H54 (cell line): Measurements from ENCODE around the gene GRIK2.

Source experiments
- DNase-seq: peaks from one replicate; pipeline ENCODE4 v3.0.0; 2011; ENCODE audit warnings: low spot score, mixed read lengths; ENCODE audit not compliant: insufficient read length
- FAIRE-seq: peaks from 3 replicates; lab custom pipeline; 2011; peaks lifted over from hg19 to GRCh38; lab: Jason Lieb, UNC
- POLR2A ChIP-seq: IDR thresholded peaks from 2 replicates; pipeline ENCODE4 v1.6.1; 2011; ENCODE audit warnings: low read depth, mild to moderate bottlenecking, low read length

Gene GRIK2

DNA sequence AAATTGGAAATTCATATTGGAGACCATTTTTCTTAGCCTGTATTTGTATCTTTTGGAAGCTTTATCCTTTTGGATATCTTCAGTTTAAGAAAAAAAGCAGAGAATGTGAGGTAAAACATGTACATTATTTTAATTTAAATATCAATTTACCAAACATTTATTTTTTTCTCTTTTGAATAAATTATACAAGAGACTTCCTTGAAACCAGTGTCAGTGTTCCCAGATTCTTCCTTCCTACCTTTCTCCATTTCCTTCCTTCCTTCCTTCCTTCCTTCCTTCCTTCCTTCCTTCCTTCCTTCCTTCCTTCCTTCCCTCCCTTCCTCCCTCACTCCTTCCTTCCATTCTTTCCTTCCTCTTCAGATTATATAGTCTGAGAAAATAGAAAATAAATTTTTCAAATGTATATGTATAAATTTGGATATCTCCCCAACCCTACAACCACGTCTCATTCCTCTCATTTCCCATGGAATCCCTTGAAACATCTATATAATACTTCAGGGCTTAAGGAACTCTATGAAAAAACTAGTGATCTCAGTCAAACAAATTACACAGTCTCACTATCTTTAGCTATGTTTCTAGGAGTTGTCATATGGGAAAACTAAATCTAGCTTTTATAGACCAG is 528.4 kb downstream of the GRIK2 start:
- FAIRE-seq (no peak), DNase-seq (no peak)
- TF ChIP-seq POLR2A: no peak

DNA sequence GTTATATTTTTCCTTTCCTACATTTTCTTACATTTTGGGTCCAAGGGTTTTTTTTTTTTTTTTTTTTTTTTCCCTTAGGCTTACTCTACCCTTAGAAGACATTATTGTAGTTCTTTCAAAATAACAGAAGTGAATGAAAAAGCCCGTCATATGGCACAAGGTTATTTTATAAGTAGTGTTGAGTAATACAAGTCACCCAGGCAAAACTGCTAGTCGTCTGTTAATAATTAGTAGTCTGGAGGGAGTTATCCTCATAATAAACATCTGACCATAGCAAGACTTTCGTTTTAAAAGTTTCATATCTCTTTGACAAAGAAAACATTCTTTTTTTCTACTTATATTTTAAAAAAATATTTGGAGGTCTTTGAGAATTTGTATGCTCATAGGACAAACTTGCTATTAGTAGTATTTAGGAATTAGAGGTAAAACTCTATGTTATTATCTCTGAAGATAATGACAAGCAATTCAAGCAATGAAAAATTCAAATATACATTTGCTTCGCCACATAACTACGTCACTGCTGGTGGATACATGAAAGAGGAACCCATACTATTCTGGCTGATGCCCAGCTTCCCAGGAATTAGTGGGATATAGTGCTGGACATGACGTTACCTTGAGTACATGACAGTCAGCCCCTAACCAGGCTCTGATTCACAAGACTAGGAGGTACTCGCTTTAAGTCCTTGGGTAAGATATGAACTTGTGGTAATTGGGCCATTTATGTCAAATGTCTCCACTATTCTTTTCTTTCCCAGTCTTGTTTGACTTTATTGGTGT is 532.8 kb downstream of the GRIK2 start:
- DNase-seq (no peak), FAIRE-seq (no peak)
- TF ChIP-seq POLR2A: no peak

DNA sequence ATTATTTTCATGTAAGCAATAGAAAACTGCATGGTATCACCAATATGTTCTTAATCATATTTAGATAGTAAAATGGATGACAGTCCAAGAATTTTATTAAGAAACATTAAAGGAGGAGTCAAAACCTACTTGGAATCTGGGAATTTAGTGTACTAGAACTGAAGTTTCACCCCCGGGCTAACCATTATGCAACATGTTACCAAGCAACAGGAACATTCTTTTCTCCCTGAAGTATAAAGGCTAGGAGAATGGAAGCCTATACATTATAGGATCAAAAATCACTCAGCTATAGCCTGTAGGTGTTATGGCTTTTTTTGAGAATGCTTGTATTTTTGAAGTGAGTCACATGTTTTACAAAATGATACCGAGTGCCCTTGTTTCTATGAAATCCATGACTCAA is 538.3 kb downstream of the GRIK2 start:
- FAIRE-seq (no peak), DNase-seq (no peak)
- no peak for TF ChIP-seq POLR2A

DNA sequence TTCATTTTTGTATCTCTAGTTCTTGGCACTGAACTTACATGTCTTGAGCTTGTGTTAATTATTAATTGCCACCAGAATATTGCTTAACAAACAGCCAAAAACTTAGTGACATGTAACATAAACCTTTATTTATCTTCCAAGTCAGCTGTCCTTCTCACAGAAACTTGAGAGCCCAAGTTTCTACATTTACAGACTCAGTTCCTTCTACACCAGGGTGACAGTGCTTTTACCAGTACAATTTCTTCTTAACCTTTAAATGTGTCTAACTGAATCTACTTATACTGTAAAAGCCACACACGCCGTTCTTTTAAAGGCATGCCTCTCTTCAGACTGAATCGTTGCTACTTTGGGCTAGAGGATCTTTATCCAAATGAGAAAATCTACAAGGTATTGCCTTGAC is 539.2 kb downstream of the GRIK2 start:
- FAIRE-seq: no peak
- no peak for TF ChIP-seq POLR2A

DNA sequence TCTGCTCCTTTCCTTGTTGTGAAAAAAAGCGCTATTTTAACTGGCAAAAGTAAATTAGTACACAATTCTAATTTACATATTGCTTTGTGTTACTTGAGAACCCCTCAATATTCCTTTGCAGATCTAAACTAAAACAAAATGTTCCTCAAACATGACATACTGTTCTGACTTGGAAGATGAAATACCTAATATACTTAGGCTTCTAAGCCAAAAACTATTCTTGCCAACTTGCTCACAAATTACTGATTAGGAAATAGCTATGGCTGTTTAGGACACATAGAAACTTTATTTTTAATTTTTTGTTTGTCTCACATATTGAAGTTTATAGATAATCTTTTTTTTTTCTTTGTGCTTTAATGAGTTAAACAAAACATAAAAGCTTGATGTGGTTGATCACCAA is 542.2 kb downstream of the GRIK2 start:
- DNase-seq: no peak
- TF ChIP-seq POLR2A: no peak
- no peak for FAIRE-seq

More for the DNA sequence above, 539.2 kb downstream of the GRIK2 start:
- no peak for DNase-seq

DNA sequence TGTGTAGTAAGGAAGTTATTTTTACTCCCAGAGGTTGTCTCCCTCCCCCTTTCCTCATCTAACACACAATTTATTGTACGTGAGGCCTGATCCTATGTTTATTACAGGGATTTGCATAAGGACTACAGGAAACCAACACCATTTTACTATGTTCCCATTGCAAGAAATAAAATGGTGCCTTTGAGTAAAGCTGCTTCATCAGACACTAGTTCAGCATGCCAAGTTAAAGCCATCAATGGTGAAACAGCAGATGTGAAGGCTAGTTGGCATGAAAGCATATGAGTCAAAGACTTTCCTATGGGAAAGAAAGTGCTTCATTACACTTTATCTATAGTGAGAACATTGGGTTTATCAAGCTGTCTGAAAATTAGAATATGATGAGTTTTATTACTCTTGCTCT is 543.0 kb downstream of the GRIK2 start:
- DNase-seq (no peak), FAIRE-seq (no peak)
- no peak for TF ChIP-seq POLR2A

DNA sequence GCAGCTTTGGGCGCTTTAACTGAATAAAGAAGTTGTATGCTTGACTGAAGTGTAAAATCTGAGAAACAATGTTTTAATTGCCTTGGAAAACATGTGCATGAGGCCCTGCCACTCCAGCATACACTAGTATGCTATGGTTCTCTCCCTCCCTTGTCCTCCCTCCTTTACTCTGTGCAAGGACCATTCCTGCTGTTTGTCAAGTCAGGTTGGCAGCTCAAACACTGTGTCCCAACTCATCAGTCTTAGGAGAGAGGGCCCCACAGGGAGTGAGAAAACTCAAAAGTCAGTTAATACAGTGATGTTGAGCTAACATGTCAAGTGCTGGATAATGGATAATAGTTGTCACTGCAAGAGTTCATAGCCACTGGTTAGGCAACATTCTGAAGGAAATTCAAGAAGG is 543.6 kb downstream of the GRIK2 start:
- TF ChIP-seq POLR2A: no peak
- no peak for FAIRE-seq
- no peak for DNase-seq

DNA sequence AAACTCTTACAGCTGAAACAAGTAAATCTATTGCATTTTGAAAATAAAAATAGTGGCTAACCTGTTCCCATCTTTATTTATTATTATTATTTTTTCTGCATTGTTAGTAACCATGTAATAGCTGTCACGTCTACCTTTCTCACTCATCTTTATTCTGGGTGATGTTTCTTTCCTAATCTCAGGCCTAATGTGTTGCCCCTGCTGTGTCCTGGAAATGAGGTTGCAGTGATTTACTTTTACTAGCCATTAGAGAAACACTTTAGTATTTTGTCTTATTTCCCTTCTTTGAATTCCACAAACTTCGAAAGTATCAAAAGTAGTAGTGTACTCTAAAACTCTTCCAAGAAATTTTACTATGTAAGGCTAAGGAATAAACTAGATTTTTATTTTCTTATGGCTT is 546.9 kb downstream of the GRIK2 start:
- no peak for TF ChIP-seq POLR2A
- FAIRE-seq (no peak), DNase-seq (no peak)

DNA sequence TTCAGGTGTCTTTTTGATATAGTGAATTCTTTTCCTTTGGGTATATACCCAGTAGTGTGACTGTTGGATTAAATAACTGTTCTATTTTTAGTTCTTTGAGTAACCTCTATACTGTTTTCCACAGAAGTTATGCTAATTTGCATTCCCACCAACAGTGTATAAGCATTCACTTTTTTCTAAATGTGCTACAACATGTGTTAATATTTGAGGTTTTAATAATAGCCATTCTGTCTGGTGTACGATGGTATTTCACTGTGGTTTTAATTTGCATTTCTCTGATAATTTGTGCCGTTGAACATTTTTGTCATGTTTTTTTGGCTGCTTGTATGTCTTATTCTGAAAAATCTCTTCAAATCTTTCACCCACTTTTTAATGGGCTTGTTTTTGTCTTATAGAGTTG is 563.5 kb downstream of the GRIK2 start:
- DNase-seq (no peak), FAIRE-seq (no peak)
- no peak for TF ChIP-seq POLR2A

DNA sequence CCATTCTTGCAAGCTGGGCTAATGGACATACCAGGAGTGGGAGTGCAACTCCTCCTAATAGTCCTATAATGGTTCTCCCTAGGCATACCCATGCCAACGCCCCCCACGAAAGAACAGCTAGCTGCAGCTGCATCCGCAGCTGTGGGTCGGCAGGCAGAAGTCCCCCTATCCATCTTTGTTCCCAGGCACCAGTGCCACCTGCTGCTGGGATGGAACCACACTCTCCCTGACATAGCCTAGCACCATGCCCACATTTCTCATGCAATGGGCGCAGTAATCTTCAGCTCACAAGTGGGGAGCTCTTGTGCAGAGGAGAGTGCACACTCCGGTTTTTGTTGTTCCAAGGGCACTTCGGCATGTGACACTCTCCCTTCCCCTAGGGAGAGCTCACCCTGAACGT is 567.8 kb downstream of the GRIK2 start:
- FAIRE-seq (no peak), DNase-seq (no peak)
- TF ChIP-seq POLR2A: no peak

DNA sequence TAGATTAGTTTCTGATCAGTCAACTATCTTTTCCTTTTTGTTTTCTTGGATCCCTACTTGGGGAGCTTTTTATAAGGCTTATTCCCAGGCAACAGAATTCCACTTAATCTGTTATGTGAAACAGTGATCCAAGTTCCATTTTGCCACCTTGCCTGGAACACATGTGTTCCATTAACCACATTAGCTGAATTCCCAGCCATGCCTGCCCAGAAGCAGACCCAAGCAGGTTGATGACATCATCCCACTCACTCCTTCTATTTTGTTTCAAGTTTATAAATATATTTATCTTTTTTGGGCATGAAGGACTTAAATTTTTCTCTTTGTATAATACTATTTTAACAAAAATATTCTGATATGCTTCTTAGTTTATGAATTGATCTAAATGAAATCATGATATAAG is 587.4 kb downstream of the GRIK2 start:
- TF ChIP-seq POLR2A: no peak
- FAIRE-seq (no peak), DNase-seq (no peak)

DNA sequence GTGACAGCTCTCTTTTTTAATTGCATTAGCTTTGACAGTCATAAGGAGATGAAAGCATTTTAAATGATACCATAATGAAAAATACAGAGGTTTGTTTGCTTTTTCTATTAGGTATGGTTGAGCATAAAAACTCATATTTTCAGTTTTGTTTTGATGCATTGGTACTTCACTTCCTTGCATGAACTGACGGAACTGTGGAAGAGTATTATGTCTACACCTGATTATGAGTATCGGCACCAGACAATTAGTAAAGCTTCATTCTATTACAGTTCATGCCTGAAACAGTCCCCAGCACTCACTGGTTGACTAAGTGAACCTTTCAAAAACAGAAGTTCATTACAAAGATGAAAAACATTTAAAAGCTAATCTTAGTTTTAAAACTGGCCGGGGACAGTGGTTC is 593.0 kb downstream of the GRIK2 start:
- DNase-seq (no peak), FAIRE-seq (no peak)
- no peak for TF ChIP-seq POLR2A

DNA sequence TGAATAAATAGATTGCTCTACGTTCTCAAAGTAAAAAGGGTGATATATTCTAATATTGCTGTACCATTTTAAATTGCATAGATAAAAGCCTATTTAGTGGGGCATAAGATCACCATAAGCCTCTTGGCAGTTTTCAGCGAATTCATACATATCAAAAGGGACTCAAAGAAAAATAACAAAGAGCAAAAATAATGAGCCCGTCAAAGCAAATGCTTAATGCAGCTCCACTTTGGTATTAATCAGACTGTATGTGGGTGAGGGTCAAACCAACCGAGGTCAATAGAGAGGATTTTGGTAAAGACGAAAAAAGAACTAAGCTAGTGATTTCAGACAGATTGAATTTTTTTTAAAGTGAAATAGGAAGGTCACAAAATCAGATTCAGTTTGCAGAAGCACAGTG is 598.8 kb downstream of the GRIK2 start:
- TF ChIP-seq POLR2A: no peak
- no peak for FAIRE-seq
- DNase-seq: no peak

DNA sequence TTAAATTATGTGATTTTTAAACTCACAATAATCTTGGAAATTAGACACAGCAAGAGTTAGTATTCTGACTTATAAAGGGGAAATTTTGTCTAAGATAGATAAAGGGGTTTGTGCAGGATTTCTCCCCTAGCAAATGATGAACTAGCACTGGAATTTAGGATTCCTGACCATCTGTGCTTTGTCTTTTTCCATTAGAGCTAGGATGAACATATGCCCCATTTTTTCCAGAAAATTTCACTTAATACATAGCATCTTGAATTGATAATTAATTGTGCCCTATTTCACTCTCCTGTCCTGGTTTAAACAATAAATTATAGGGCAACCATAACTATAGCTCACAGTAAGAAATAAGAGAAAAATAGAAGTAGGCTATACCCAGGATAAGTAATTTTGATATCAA is 601.0 kb downstream of the GRIK2 start:
- no peak for TF ChIP-seq POLR2A
- no peak for FAIRE-seq
- no peak for DNase-seq

DNA sequence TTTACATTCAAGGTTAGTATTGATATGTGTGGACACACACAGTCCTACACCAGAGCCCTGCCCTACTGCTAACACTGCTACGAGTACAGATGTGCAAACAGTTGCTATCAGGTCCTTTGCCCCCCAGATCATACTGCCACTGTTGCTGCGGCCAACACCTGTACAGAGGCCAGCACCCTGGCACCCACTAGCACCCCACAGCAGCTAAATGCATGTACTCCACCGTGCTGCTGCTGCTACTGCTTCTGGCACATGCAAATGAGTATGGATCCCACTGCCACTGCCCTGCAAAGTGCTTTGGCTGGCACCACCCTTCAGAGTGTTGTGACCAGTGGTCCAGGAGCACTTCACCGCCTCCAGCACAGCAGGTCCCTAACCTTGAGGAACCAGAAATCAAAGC is 621.9 kb downstream of the GRIK2 start:
- FAIRE-seq (no peak), DNase-seq (no peak)
- no peak for TF ChIP-seq POLR2A
